Activated T-cell treated with anti-CD3 and anti-CD28 coated beads, Interleukin-2, amount 50 U/mL, for 72 hours (primary cell): ENCODE results near the gene NECTIN2. TPM values are rescaled to one million over a fixed set of nuclear protein-coding genes. Genes with fewer than 3 reads are reported as not detected.
"Not testable (repeated sequence)": the region's sequence is repeated elsewhere in the genome, so short reads cannot be mapped to it uniquely, and the experiment has no call there.

ENCODE experiments used
- ATAC-seq, 2 donors: fragments of 150-1000 bp; cut with Tn5 transposase; replicated peaks in 1 of 2; 2 replicates each; pipeline ENCODE4 v1.10.0; 2021; ENCODE audit warnings: moderate library complexity in 2 of 2, mild to moderate bottlenecking in 1 of 2
- DNase-seq, 2 donors: peaks; one replicate each; pipeline ENCODE4 v3.0.0; 2021 to 2022; ENCODE audit warnings: mixed read lengths in 1 of 2
- H3K27ac Mint-ChIP-seq: one replicate; pipeline ENCODE4 v1.8.0; 2022; ENCODE audit warnings: mild to moderate bottlenecking, moderate library complexity, mixed read lengths
- H3K27me3 Mint-ChIP-seq: one replicate; pipeline ENCODE4 v1.8.0; 2022; ENCODE audit warnings: low read depth, mixed read lengths
- H3K36me3 Mint-ChIP-seq, 2 donors: one replicate each; pipeline ENCODE4 v1.8.0; 2022; ENCODE audit warnings: mixed read lengths in 2 of 2, mild to moderate bottlenecking in 1 of 2; ENCODE audit not compliant: insufficient read depth in 2 of 2
- H3K4me1 Mint-ChIP-seq: one replicate; pipeline ENCODE4 v1.8.0; 2022; ENCODE audit warnings: low read depth, mixed read lengths
- H3K4me3 Mint-ChIP-seq, 2 donors: one replicate each; pipeline ENCODE4 v1.8.0; 2022; ENCODE audit warnings: mild to moderate bottlenecking in 2 of 2, mixed read lengths in 2 of 2, moderate library complexity in 2 of 2
- H3K9me3 Mint-ChIP-seq, 2 donors: one replicate each; pipeline ENCODE4 v1.8.0; 2022; ENCODE audit warnings: mixed read lengths in 2 of 2
- total RNA-seq, 2 donors: library from RNA; stranded (reverse); gene quantifications; one replicate each; pipeline ENCODE4 v1.2.3, GENCODE V29; 2022

The NECTIN2 gene
- total RNA-seq, 2 donors from 2014 or later: 2.8 to 3.3 TPM

- H3K4me1 Mint-ChIP-seq: peaks cover 4% of the 10 kb centered on the region
- H3K4me3 Mint-ChIP-seq: no peak overlapping the region
- H3K27me3 Mint-ChIP-seq: no peaks in the 10 kb centered on the region
- no peaks in the 10 kb centered on the region for H3K9me3 Mint-ChIP-seq
- ATAC-seq (no peak), DNase-seq (no peak)
- H3K36me3 Mint-ChIP-seq: no peaks in the 10 kb centered on the region
- H3K27ac Mint-ChIP-seq: no peak overlapping the region
Observed at GRCh38 chr19:44872661-44873060, 26.6 kb downstream of the NECTIN2 start.

- Mint-ChIP-seq H3K4me1 (peaks cover 4% of the 10 kb centered on the region), H3K4me3 (no peak overlapping the region), H3K9me3 (no peaks in the 10 kb centered on the region), H3K27me3 (no peaks in the 10 kb centered on the region), H3K36me3 (no peaks in the 10 kb centered on the region), H3K27ac (no peak overlapping the region)
- ATAC-seq (no peak), DNase-seq (no peak)
Observed at GRCh38 chr19:44874317-44874716, 28.2 kb downstream of the NECTIN2 start.

GRCh38 chr19:44875666-44876451 is 29.8 kb downstream of the NECTIN2 start:
- Mint-ChIP-seq H3K4me3 (no peak overlapping the region), H3K9me3 (no peaks in the 10 kb centered on the region), H3K4me1 (peaks cover 4% of the 10 kb centered on the region), H3K27ac (no peak overlapping the region), H3K27me3 (no peaks in the 10 kb centered on the region), H3K36me3 (no peaks in the 10 kb centered on the region)
- no peak for DNase-seq
- ATAC-seq: no peak

GRCh38 chr19:44876930-44877535 is 30.9 kb downstream of the NECTIN2 start:
- Mint-ChIP-seq H3K4me1 (peaks cover 4% of the 10 kb centered on the region), H3K27ac (no peak overlapping the region), H3K9me3 (no peaks in the 10 kb centered on the region), H3K36me3 (no peaks in the 10 kb centered on the region), H3K27me3 (no peaks in the 10 kb centered on the region), H3K4me3 (no peak overlapping the region)
- DNase-seq (no peak), ATAC-seq (no peak)

- Mint-ChIP-seq H3K27ac (no peak overlapping the region), H3K4me3 (no peak overlapping the region), H3K4me1 (peaks cover 4% of the 10 kb centered on the region), H3K27me3 (no peaks in the 10 kb centered on the region), H3K9me3 (no peaks in the 10 kb centered on the region), H3K36me3 (no peaks in the 10 kb centered on the region)
- no peak for DNase-seq
- no peak for ATAC-seq
Observed at GRCh38 chr19:44878120-44878865, 32.2 kb downstream of the NECTIN2 start.

GRCh38 chr19:44879309-44880065 is 33.4 kb downstream of the NECTIN2 start:
- Mint-ChIP-seq H3K27ac (no peak overlapping the region), H3K9me3 (no peaks in the 10 kb centered on the region), H3K36me3 (no peaks in the 10 kb centered on the region), H3K4me3 (no peak overlapping the region), H3K4me1 (peaks cover 4% of the 10 kb centered on the region), H3K27me3 (no peaks in the 10 kb centered on the region)
- DNase-seq (no peak), ATAC-seq (no peak)

- Mint-ChIP-seq H3K9me3 (no peaks in the 10 kb centered on the region), H3K36me3 (no peaks in the 10 kb centered on the region), H3K27me3 (no peaks in the 10 kb centered on the region), H3K4me3 (no peak overlapping the region), H3K4me1 (no peaks in the 10 kb centered on the region), H3K27ac (no peak overlapping the region)
- DNase-seq (no peak), ATAC-seq (no peak)
Observed at GRCh38 chr19:44882063-44882462, 36.0 kb downstream of the NECTIN2 start.

- H3K4me3 Mint-ChIP-seq, ATAC-seq, H3K9me3 Mint-ChIP-seq, H3K27me3 Mint-ChIP-seq, DNase-seq, H3K27ac Mint-ChIP-seq, H3K4me1 Mint-ChIP-seq, H3K36me3 Mint-ChIP-seq: not testable (repeated sequence)
Observed at GRCh38 chr19:44882619-44883397, 36.7 kb downstream of the NECTIN2 start.

- no peaks in the 10 kb centered on the region for H3K9me3 Mint-ChIP-seq
- H3K36me3 Mint-ChIP-seq: no peaks in the 10 kb centered on the region
- ATAC-seq (no peak), DNase-seq (no peak)
- no peaks in the 10 kb centered on the region for H3K27me3 Mint-ChIP-seq
- H3K4me3 Mint-ChIP-seq: no peak overlapping the region
- no peak overlapping the region for H3K27ac Mint-ChIP-seq
- peaks cover under 1% of the 10 kb centered on the region for H3K4me1 Mint-ChIP-seq
Observed at GRCh38 chr19:44883922-44884321, 37.8 kb downstream of the NECTIN2 start.

- no peak for ATAC-seq
- no peak overlapping the region for H3K27ac Mint-ChIP-seq
- H3K4me1 Mint-ChIP-seq: peaks cover 6% of the 10 kb centered on the region
- H3K27me3 Mint-ChIP-seq: no peaks in the 10 kb centered on the region
- peaks cover 2% of the 10 kb centered on the region in 2 donors for H3K9me3 Mint-ChIP-seq
- no peaks in the 10 kb centered on the region for H3K36me3 Mint-ChIP-seq
- no peak for DNase-seq
- no peak overlapping the region for H3K4me3 Mint-ChIP-seq
Observed at GRCh38 chr19:44884566-44884965, 38.5 kb downstream of the NECTIN2 start.

GRCh38 chr19:44886141-44886540 is 40.0 kb downstream of the NECTIN2 start:
- H3K4me1 Mint-ChIP-seq: peaks cover 14% of the 10 kb centered on the region
- H3K4me3 Mint-ChIP-seq: no peak overlapping the region
- H3K27me3 Mint-ChIP-seq: no peaks in the 10 kb centered on the region
- DNase-seq (no peak), ATAC-seq (no peak)
- H3K27ac Mint-ChIP-seq: no peak overlapping the region
- peaks cover 2% of the 10 kb centered on the region in 2 donors for H3K9me3 Mint-ChIP-seq
- no peaks in the 10 kb centered on the region for H3K36me3 Mint-ChIP-seq

- H3K4me1 Mint-ChIP-seq: peaks cover 25% of the 10 kb centered on the region
- no peak overlapping the region for H3K4me3 Mint-ChIP-seq
- no peak for ATAC-seq
- no peaks in the 10 kb centered on the region for H3K27me3 Mint-ChIP-seq
- peaks cover 2% of the 10 kb centered on the region in 2 donors for H3K9me3 Mint-ChIP-seq
- H3K27ac Mint-ChIP-seq: no peak overlapping the region
- H3K36me3 Mint-ChIP-seq: peaks cover 0 to 6% of the 10 kb centered on the region in 2 donors
- DNase-seq: no peak
Observed at GRCh38 chr19:44887648-44888047, 41.6 kb downstream of the NECTIN2 start.
